ENCODE data around the gene RASA3.

Gene RASA3

DNA sequence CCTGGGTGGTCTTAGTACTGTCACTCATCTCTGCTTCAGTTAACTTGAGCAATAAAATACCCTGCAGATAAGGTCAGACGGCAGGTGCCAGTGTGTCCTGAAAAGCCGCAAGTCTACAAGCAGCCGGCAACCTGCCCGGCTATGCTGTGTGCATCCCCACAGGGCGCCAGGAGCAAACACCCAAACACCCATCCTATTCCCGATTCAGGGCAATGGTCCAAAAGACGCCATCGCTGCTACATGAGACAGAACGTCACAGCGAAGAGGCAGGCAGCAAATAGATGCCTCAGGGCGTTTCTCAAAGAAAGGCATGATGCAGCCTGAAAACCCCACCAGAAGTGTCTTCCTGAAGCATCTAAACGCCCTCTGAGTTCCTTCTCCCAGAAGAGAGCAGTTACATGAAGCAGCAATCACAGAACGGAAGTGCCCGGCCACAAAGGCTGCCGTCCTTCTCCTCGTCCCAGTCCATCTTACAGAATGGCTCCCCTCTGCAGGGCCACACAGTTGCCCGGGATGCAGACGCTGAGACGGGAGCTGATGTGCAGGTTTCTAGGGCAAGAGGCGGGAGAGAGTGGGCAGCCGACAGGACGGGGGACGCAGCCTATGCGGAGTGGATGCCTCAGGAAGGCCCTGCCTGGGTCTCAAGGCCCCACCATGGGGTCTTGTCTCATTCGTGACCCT lies 35.1 kb downstream of the RASA3 start:
- TF ChIP-seq GATA3 (IDR thresholded peaks at IDR 0.05; ENCODE audit: low read depth, low read length) (no peak), GATA2 (IDR thresholded peaks at IDR 0.05; ENCODE audit: low read depth, low read length) (no peak)

- TF ChIP-seq GATA3 (IDR thresholded peaks at IDR 0.05; ENCODE audit: low read depth, low read length) (no peak), GATA2 (IDR thresholded peaks at IDR 0.05; ENCODE audit: low read depth, low read length) (no peak)
These were observed 35.6 kb downstream of the RASA3 start for GRCh38 chr13:114096811-114097211.

DNA sequence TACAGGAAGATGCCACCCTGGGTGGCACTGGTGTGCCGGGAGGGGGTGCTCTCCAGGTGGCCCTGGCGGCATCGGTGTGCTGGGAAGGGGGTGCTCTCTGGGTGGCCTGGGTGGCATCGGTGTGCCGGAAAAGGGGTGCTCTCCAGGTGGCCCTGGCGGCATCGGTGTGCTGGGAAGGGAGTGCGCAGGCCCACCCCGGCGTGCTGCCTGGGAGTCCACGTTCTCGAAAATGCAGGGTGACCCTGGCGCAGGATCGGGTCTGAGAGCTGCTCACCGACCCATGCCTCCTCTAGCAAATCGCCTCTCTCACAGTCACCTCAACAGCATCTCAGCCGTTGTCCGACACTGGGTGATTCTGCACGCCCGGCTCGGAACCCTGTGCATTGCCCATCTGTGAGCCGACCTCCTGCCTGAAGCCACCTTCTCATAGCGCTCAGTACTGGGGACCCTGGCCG lies 36.4 kb downstream of the RASA3 start:
- TF ChIP-seq GATA2 (IDR thresholded peaks at IDR 0.05; ENCODE audit: low read depth, low read length) = no peak
- TF ChIP-seq GATA3 (IDR thresholded peaks at IDR 0.05; ENCODE audit: low read depth, low read length) = no peak

- TF ChIP-seq GATA2 (IDR thresholded peaks at IDR 0.05; ENCODE audit: low read depth, low read length) = no peak
- no peak for TF ChIP-seq GATA3 (IDR thresholded peaks at IDR 0.05; ENCODE audit: low read depth, low read length)
These were observed 36.9 kb downstream of the RASA3 start for GRCh38 chr13:114095486-114095885.

GRCh38 chr13:114093118-114093517 lies 39.3 kb downstream of the RASA3 start:
- no peak for TF ChIP-seq GATA2 (IDR thresholded peaks at IDR 0.05; ENCODE audit: low read depth, low read length)
- TF ChIP-seq GATA3 (IDR thresholded peaks at IDR 0.05; ENCODE audit: low read depth, low read length) = no peak

- no peak for TF ChIP-seq GATA2 (IDR thresholded peaks at IDR 0.05; ENCODE audit: low read depth, low read length)
- TF ChIP-seq GATA3 (IDR thresholded peaks at IDR 0.05; ENCODE audit: low read depth, low read length) = no peak
These were observed 40.0 kb downstream of the RASA3 start for GRCh38 chr13:114092468-114092867.

DNA sequence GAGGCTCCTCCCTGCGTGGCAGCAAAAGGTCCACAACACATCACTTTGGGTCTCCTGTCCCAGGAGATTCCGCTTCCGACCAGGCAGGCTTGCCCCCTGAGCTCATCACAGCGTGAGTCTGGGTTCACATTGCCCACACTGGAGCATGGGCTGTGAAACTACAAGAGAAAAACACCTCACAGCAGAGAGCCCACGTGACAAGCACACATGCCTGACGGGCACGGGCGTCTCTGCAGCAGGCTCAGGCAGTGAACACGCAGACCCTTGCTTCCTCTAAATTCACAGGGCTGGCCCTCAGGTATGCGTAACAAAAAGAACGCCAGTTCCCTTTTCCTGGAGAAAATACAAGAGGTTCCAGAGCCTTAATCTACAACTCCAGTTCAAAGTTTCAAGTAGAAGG lies 41.9 kb downstream of the RASA3 start:
- TF ChIP-seq GATA3 (IDR thresholded peaks at IDR 0.05; ENCODE audit: low read depth, low read length) (no peak), GATA2 (IDR thresholded peaks at IDR 0.05; ENCODE audit: low read depth, low read length) (no peak)

DNA sequence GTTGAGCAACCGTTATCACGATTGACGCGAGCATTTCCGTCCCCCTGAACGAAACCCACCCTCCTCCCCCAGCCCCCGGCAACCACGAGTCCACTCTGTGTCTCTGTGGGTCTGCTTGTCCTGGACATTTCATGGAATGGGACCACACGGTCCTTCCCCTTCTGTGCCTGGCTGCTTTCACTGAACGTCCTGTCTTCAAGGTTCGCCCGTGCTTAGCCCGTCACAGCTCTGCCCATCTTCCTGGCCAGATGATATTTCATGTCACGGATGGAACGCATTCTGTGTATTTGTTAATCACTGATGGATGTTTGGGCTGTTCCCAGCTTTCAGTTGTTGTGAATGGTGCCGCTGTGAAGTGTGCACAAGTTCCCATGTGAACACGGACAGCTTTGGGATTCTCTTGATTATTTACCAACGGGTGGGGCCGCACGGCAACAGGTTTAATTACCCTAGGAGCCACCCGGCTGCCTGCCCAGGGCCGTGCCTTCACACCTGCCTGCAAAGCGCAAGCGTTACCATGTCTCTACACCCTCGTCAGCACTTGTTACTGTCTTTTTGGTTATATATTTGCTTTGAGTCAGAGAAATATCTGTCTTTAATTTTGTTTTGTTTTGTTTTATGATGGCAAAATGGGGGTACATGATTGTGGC lies 42.5 kb downstream of the RASA3 start:
- TF ChIP-seq GATA3 (IDR thresholded peaks at IDR 0.05; ENCODE audit: low read depth, low read length) = no peak

DNA sequence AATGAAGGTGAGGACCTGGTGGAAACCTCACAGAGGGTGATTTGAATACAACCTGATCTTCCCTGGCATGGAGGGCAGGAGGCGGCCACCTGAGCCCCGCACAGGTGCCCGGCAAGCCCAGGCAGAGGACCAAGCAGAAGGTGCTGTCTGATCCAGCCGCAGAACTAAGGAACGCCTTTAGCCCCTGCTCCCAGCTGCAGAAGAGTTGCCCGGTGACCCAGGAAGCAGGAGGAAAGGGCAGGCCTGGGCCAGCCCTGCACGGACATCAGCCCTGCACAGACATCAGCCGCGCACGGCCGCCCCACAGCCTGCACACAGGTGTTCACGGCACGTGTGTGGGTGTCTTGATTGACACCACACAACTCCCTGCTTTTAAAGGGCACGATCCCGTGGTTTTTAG lies 43.1 kb downstream of the RASA3 start:
- TF ChIP-seq GATA3 (IDR thresholded peaks at IDR 0.05; ENCODE audit: low read depth, low read length) = no peak
- no peak for TF ChIP-seq GATA2 (IDR thresholded peaks at IDR 0.05; ENCODE audit: low read depth, low read length)

GRCh38 chr13:114088863-114089262 lies 43.6 kb downstream of the RASA3 start:
- TF ChIP-seq GATA2 (IDR thresholded peaks at IDR 0.05; ENCODE audit: low read depth, low read length) = no peak
- no peak for TF ChIP-seq GATA3 (IDR thresholded peaks at IDR 0.05; ENCODE audit: low read depth, low read length)

DNA sequence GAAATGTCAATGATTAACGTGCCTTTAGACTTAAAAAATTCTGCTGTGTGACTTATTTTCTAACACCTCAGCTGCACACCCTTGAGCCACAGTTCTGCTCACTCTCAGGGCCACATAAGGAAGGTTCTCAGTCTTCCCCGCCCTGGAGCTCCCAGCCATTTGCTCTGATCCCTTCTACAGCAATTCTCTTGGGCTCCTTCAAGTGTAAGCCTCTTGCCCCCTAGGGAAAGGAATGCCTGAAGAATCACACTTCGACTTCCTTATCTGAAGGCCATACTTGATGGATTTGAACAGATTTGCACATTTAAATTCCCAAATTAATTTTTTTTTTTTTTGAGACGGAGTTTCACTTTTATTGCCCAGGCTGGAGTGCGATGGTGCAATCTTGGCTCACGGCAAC lies 44.2 kb downstream of the RASA3 start:
- TF ChIP-seq GATA2 (IDR thresholded peaks at IDR 0.05; ENCODE audit: low read depth, low read length) (no peak), GATA3 (IDR thresholded peaks at IDR 0.05; ENCODE audit: low read depth, low read length) (no peak)

- no peak for TF ChIP-seq GATA2 (IDR thresholded peaks at IDR 0.05; ENCODE audit: low read depth, low read length)
- TF ChIP-seq GATA3 (IDR thresholded peaks at IDR 0.05; ENCODE audit: low read depth, low read length) = no peak
These were observed 45.0 kb downstream of the RASA3 start for GRCh38 chr13:114087430-114087829.

GRCh38 chr13:114082849-114083645 lies 49.4 kb downstream of the RASA3 start:
- TF ChIP-seq GATA2 (IDR thresholded peaks at IDR 0.05; ENCODE audit: low read depth, low read length) (no peak), GATA3 (IDR thresholded peaks at IDR 0.05; ENCODE audit: low read depth, low read length) (no peak)

DNA sequence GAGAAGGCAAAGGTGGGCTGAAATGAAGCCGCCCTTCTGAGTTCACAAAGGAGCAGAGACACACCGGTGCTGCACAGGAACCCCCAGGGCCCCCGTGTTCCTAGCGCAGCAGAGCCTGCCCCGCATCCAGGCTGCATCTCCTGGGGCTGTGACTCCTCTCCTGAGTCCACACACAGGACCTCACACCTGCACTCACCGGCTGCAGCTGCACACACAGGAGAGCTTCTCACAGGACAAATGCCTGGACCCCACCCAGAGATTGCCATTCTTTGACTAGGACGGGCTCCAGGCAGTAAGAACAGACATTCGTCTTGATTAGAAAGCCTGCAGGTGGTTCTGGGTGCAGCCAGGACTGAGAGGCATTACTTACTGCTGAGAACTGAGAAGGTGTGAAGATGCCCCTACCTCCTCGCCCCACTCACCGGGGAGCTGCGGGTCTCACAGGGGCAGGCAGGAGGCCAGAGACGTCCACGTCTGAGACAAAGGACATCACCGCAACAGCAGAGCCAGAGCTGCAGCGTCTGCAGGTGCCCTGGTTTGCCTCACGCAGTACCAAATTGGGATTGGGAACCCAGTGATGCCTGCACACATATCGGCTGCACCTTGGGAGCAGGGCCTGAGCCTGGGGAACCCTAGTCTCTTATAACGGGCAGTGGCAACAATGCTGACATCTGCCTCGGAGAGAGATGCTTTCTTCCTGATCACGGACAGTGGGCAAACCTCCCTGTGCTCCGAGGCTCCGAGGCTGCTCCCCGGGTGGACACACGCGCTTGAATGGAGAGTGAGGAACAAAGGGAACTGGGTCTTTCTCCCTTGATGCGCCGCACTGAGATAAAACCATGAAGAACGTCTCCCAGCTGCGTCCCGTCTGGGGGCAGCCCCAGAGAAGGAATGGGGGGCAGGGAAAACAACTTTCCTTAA lies 50.4 kb downstream of the RASA3 start:
- TF ChIP-seq GATA3 (IDR thresholded peaks at IDR 0.05; ENCODE audit: low read depth, low read length) (no peak), GATA2 (IDR thresholded peaks at IDR 0.05; ENCODE audit: low read depth, low read length) (no peak)
